ENCODE data around the gene RABEP1.

GRCh38 chr17:5262416-5262991 is 19.6 kb upstream of the RABEP1 start:
- TF ChIP-seq CTCF (conservative IDR thresholded peaks at IDR 0.05; ENCODE audit: low read length): no peak
- TF ChIP-seq EZH2phosphoT487 (IDR thresholded peaks at IDR 0.05; ENCODE audit: borderline replicate concordance): no peak
